ENCODE measurements around the gene EXOC3L2.

Gene EXOC3L2

DNA sequence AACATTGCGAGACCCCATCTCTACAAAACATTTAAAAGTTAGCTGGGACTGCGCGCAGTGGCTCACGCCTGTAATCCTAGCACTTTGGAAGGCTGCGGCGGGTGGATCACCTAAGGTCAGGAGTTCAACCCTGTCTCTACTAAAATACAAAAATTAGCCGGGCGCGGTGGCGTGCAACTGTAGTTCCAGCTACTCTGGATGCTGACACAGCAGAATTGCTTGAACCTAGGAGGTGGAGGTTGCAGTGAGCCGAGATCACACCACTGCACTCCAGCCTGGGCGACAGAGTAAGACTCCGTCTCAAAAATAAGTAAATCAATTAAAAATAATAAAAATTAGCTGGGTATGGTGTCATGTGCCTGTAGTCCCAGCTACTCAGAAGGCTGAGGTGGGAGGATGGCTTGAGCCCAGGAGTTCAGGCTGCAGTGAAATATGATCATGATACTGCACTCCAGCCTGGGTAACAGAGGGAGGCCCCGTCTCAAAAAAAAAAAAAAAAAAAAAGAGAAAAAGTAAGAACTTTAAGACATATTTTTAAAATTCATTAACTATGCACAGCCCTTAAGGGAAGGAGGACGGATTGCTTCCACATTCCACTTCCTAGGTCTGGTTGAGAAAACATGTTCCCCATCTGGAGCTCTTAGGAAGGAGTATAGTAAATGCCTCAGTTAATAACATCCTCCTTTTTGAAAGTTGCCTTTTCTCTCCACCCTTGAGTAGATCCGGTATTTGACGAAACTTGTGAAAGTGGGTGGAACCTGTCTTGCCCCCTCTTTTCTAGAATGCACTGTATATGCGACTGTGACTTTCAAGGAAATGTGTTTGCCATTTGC, 26.1 kb downstream of the EXOC3L2 start:
- DNase-seq (ENCODE audit: low read depth in 2 of 2), result no peak

GRCh38 chr19:45218426-45218825, 26.8 kb downstream of the EXOC3L2 start:
- DNase-seq (ENCODE audit: low read depth in 2 of 2), result no peak

DNA sequence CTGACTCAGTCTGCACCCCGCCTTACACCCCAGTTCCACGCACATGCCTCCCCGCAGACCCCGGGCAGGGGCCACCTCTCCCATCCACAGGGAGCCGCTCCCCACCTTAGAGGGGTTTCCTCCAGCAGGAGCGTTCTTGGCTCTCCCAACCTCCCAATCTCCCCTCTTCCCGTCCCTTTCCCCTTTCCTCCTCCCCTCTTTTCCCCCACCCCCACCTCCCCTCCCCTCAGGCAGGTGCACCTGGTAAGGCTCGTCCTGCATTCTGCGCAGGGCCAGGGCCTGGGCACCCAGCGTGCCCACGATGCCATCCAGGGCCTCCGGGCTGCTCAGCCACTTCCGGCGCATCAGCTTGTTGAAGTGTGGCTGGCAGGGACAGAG, 27.3 kb downstream of the EXOC3L2 start:
- DNase-seq (ENCODE audit: low read depth in 2 of 2), result no peak

DNA sequence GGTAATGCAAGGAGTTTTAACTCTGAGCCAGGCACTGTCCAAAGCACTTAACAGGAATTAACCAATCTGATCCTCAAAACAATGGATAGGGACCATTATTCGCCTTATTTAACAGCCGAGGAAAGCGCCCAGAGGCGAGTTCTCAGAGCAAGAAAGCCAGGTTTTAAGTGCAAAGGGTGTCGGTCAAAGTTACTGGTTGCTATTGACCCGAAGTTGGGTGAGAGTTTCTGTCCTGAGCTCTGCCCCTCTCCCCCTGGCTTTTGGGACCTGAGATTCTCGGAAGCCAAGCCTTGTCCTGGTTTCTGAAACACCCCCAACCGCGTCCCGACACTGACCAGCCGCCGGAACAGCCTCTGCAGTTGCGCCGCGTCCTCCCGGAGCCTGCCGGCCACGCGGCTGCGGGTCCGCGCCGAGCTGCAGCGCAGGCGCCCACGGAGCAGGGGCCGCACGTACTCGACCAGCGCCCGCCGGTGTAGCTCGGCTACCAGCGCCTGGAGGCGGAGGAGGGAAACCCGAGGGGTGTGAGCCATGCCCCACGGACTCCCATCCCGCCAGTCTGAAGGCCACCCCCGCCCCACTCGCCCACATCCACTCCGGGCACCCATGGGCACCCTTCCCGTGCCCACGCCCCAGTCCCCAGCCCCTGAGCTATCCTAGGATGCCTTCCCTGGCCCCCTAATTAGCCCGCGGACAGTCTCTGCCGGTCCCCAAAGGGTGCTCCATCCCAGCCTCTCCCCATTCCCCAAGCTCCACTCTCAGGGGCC, 27.8 kb downstream of the EXOC3L2 start:
- DNase-seq (ENCODE audit: low read depth in 2 of 2), result no peak

- DNase-seq (ENCODE audit: low read depth in 2 of 2), result no peak
Observed at GRCh38 chr19:45216667-45217066, 28.5 kb downstream of the EXOC3L2 start.

DNA sequence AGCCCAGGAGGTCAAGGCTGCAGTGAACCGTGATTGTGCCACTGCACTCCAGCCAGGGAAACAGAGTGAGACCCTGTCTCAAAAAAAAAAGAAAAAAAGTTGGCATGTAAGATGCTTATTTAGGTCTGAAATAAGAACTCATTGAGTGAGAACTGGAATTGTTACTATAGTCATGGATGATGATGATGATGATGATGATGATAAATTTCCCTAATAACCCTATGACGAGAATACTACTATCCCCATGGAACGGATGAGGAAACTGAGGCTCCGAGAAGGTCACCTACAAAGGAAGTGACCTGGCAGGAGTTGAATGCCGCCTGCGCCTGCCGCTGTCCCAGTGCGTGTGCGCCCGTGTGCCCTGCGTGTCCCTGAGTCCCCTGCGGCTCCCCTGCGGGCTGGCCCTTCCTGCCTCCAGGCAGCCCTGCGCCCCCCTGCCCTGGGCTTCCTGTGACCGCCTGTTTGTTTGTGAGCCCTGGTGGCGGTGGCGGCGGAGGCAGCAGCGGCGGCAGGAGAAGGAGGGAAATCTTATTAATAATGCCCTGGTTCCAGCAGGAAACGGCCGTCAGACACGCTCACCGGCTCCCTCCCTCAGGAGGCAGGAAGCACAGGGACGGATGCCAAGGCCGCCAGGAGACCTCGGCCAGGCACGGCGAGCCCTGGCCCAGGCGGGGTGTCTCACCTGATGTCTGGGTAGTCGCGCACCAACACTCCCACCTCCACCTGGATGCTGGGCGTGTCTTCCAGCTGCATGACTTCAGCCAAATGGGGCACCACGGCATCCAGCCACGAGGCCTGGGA, 29.6 kb downstream of the EXOC3L2 start:
- no peak for DNase-seq (ENCODE audit: low read depth in 2 of 2)

DNA sequence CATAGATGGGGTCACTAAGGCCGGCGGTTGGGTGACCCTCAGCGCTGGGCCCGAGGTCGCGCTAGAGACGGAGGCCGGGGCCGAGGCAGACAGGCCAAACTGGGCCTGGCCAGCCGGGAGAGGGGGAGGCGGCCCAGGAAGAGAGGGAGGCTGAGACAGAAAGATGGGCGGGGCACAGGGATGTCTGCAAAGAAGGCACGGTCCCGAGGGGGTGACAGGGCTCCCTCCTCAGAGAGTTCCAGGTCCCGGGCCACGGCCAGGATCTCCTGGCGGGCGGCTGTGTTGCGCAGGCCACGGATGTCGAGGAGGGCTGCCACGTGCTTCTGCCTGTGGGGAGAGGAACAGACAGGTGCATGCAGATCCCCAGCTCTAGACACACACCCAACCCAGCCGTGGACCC, 32.2 kb downstream of the EXOC3L2 start:
- DNase-seq (ENCODE audit: low read depth in 2 of 2), result no peak

DNA sequence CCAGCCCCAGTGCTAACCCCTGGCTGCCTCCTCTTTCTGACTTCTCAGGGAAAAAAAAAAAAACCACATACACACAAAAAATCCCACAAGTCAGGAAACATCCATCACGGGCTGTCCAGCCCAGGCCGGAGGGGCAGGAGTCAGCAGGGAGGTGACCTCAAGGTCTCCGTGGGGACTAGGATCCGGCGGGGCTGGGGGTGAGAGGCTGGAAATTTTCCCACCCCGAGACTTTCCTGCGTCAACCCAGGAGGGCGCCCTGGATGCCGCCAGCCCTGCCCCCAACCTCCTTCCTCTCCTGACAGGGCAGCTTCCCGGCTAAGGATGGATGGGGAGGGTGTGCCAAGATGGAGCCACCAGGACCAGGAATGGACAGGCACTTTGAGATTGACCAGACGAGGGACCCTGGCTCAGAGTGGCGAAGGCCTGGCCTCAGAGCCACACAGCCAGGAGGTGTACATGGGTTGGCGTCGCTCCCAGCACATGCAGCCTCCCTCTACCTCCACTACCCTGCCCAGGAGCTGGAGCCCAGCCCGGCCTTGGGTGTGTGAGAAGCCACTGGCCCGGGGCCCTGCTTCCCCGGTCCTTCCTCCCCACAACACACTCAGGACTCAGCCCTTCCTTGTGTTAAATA, 33.3 kb downstream of the EXOC3L2 start:
- DNase-seq (ENCODE audit: low read depth in 2 of 2), result no peak

- DNase-seq (ENCODE audit: low read depth in 2 of 2), result no peak
Observed at GRCh38 chr19:45206328-45206727, 38.9 kb downstream of the EXOC3L2 start.

DNA sequence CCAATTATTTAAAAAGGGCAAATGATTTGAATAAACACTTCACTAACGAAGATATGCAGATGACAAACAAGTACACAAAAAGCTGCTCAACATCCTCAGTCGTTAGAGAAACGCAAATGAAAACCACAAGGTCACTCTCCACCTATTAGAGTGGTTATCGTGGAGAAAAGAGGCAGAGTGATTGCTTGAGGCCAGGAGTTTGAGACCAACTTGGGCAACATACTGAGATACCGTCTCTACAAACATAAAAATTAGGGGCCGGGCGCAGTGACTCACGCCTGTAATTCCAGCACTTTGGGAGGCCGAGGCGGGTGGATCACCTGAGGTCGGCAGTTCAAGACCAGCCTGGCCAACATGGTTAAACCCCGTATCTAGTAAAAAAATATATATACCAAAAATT, 39.4 kb downstream of the EXOC3L2 start:
- no peak for DNase-seq (ENCODE audit: low read depth in 2 of 2)

- DNase-seq (ENCODE audit: low read depth in 2 of 2), result no peak
Observed at GRCh38 chr19:45202637-45203036, 42.6 kb downstream of the EXOC3L2 start.

DNA sequence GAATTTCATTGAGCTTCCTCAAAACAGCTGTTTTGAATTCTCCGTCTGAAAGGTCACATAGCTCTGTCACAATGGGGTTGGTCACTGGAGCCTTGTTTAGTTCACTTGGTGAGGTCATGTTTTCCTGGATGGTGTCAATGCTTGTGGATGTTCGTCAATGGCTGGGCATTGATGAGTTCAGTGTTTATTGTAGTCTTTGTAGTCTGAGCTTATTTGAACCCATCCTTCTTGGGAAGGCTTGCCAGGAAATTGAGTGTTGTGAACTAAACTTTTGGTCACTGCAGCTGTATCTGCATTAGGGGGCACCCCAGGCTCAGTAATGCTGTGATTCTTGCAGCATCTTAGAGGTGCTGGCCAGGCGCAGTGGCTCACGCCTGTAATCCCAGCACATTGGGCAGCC, 44.6 kb downstream of the EXOC3L2 start:
- DNase-seq (ENCODE audit: low read depth in 2 of 2), result no peak

- DNase-seq (ENCODE audit: low read depth in 2 of 2), result no peak
Observed at GRCh38 chr19:45195764-45196163, 49.4 kb downstream of the EXOC3L2 start.

DNA sequence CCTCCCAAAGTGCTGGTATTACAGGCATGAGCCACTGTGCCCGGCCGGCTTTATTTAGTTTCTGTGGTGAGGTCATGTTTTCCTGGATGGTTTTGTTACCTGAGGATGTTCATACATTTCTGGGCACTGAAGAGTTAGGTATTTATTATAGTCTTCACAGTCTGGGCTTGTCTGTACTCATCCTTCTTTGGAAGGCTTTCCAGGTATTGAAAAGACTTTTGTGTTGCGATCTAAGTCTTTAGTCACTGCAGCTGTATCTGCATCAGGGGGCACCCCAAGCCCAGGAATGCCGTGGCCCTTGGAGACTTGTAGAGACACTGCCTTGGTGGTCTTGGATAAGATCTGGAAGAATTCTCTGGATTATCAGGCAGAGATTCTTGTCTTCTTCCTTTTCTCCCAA, 53.8 kb downstream of the EXOC3L2 start:
- DNase-seq (ENCODE audit: low read depth in 2 of 2), result no peak

GRCh38 chr19:45189971-45190370, 55.2 kb downstream of the EXOC3L2 start:
- DNase-seq (ENCODE audit: low read depth in 2 of 2), result no peak

GRCh38 chr19:45187421-45188100, 57.6 kb downstream of the EXOC3L2 start:
- no peak for DNase-seq (ENCODE audit: low read depth in 2 of 2)

DNA sequence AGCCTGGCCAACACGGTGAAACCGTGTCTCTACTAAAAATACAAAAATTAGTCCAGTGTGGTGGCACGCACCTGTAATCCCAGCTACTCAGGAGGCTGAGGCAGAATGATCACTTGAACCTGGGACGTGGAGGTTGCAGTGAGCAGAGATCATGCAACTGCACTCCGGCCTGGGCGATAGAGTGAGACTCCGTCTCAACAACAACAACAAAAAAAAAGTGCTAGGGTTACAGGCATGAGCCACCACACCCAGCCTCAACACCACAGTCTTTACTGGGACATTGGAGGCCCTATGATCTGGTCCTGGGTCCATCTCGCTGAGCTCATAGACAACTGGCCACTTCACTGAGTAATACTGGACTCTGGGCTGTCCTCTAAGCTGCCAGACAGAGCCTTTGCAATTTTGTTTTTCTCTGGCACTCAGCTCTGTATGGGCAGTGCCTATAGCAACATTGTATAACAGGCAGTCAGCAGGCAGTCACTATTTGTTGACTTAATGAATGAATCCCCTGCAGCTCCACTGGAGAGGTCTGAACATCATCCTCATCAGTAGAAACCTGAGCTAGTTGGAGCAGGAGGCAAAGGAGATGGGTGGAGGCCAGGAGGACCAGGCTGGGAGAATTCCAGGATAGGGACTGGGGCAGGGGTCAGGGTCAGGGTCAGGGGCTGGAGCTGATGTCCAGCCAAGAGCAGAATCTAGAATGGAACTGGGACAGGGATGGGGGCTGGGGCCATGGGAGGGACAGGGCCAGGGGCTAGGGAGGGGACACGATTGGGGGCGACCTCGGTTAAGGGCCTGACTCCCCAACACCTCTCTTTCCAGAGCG, 58.5 kb downstream of the EXOC3L2 start:
- no peak for DNase-seq (ENCODE audit: low read depth in 2 of 2)

DNA sequence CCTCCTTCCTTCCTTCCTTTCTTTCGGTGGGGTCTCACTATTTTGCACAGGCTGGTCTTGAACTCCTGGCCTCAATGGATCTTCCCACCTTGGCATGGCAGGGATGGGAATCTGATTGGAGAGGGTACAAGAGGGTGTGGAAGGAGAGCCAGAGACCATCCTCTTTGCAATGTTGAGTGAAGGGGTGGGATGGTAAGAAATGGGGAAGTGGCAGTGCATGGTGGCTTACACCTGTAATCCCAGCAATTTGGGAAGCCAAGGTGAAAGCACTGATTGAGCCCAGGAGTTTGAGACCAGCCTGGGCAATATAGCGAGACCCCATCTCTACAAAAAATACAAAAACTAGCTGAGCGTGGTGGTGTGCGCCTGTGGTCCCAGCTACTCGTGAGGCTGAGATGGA, 61.1 kb downstream of the EXOC3L2 start:
- DNase-seq (ENCODE audit: low read depth in 2 of 2), result no peak

DNA sequence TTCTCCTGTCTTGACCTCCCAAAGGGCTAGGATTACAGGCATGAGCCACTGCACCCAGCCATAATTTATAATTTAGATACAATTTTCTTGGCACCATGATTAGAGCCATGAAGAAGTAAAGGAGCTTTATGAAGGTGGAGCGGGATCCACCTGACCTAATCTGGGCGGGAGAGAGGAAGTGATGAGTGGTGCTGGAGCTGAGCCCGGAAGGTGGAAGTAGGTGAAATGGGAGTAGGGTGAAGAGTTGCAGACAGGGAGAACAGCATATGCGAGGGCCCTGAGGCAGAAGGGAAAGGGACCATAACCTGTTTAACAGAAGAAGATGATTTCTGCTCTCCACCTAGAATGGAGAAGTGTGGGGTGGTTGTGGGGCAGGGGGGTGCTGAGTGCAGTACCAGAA, 62.4 kb downstream of the EXOC3L2 start:
- no peak for DNase-seq (ENCODE audit: low read depth in 2 of 2)

DNA sequence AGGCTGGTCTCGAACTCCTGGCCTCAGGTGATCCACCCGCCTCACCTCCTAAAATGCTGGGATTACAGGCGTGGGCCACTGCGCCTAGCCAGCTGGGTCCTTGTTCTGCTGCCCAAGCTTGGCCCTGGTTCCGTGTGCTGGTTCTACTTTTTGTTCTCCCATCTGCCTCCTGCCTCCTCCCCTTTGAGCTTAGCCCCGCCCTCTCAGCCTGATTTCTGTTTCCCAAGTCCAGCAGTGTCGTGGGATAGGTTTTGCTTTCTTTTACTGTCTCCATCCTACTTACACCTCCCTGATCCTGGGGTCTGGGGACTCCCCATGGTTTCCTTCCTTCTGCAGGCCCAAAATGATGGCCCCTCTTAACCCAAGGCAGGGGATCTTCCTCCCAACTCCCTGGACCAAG, 64.3 kb downstream of the EXOC3L2 start:
- no peak for DNase-seq (ENCODE audit: low read depth in 2 of 2)

All from stimulated activated CD8-positive, alpha-beta memory T cell treated with anti-CD3 and anti-CD28 coated beads, Interleukin-2, amount 100 ng/mL, for 1 hour (primary cell).